WTC11 (cell line): ENCODE measurements around the gene MMP23B. TPM values are rescaled to one million over a fixed set of nuclear protein-coding genes. Genes with fewer than 3 reads are reported as not detected.

Experiments
- ATAC-seq: fragments of 200-7000 bp; cut with Tn5 transposase; 2 replicates; pipeline ENCODE4 v1.10.0; 2021; ENCODE audit warnings: mild to moderate bottlenecking, moderate library complexity
- CTCF ChIA-PET: fragments of 300-600 bp; sonication (Branson Sonifier 250); formaldehyde crosslinking; loops from one replicate; lab custom pipeline; 2021; ENCODE audit warnings: antibody characterized with exemption; lab: Charles Lee
- POLR2A ChIA-PET: fragments of 350-600 bp; sonication (Branson Sonifier 250); formaldehyde crosslinking; loops from one replicate; lab custom pipeline; 2021; ENCODE audit warnings: antibody characterized with exemption; lab: Charles Lee
- DNase-seq: peaks from one replicate; pipeline ENCODE4 v3.0.0; 2021; ENCODE audit warnings: low spot score
- H3K27ac Mint-ChIP-seq: 2 replicates; pipeline ENCODE4 v1.8.0; 2021; ENCODE audit warnings: mixed read lengths
- H3K27me3 Mint-ChIP-seq: 2 replicates; pipeline ENCODE4 v1.8.0; 2021; ENCODE audit warnings: low read depth, mild to moderate bottlenecking, moderate library complexity, mixed read lengths
- H3K36me3 Mint-ChIP-seq: 2 replicates; pipeline ENCODE4 v1.8.0; 2021; ENCODE audit warnings: mixed read lengths
- H3K4me1 Mint-ChIP-seq: 2 replicates; pipeline ENCODE4 v1.8.0; 2022; ENCODE audit warnings: mixed read lengths
- H3K4me3 Mint-ChIP-seq: 2 replicates; pipeline ENCODE4 v1.8.0; 2021; ENCODE audit warnings: mild to moderate bottlenecking, moderate library complexity, mixed read lengths
- H3K9me3 Mint-ChIP-seq: 2 replicates; pipeline ENCODE4 v1.8.0; 2021; ENCODE audit warnings: mixed read lengths
- CREM ChIP-seq: sonication (generic); formaldehyde crosslinking; IDR thresholded peaks from 2 replicates; pipeline ENCODE4 v1.8.1; 2022; ENCODE audit warnings: mild to moderate bottlenecking, missing genetic modification reagents, moderate library complexity
- E2F1 ChIP-seq: sonication (generic); formaldehyde crosslinking; IDR thresholded peaks from 2 replicates; pipeline ENCODE4 v1.8.0; 2022; ENCODE audit warnings: mild to moderate bottlenecking, missing genetic modification reagents
- ERG ChIP-seq: fragments of 250-450 bp; sonication (Bioruptor Pico); IDR thresholded peaks from 2 replicates; pipeline ENCODE4 v1.8.0; 2021; ENCODE audit warnings: mild to moderate bottlenecking
- JUN ChIP-seq: sonication (generic); formaldehyde crosslinking; IDR thresholded peaks from 2 replicates; pipeline ENCODE4 v1.8.0; 2023; ENCODE audit warnings: mild to moderate bottlenecking, missing genetic modification reagents
- KAT7 ChIP-seq: sonication (generic); formaldehyde crosslinking; IDR thresholded peaks from 2 replicates; pipeline ENCODE4 v1.8.1; 2023; ENCODE audit warnings: missing genetic modification reagents, mild to moderate bottlenecking, borderline replicate concordance
- NR1H2 ChIP-seq: sonication (generic); formaldehyde crosslinking; IDR thresholded peaks from 2 replicates; pipeline ENCODE4 v1.9.0; 2021; ENCODE audit warnings: mild to moderate bottlenecking, moderate library complexity, missing genetic modification reagents
- OVOL2 ChIP-seq: fragments of 250-450 bp; sonication (Bioruptor Pico); IDR thresholded peaks from 2 replicates; pipeline ENCODE4 v1.9.0; 2021; ENCODE audit warnings: mild to moderate bottlenecking, borderline replicate concordance
- PRDM15 ChIP-seq: sonication (generic); formaldehyde crosslinking; IDR thresholded peaks from 2 replicates; pipeline ENCODE4 v1.8.0; 2022; ENCODE audit warnings: missing genetic modification reagents
- PRRX2 ChIP-seq: fragments of 250-450 bp; sonication (Bioruptor Pico); IDR thresholded peaks from 2 replicates; pipeline ENCODE4 v1.8.0; 2021; ENCODE audit warnings: mild to moderate bottlenecking
- RELA ChIP-seq: sonication (generic); formaldehyde crosslinking; IDR thresholded peaks from 2 replicates; pipeline ENCODE4 v1.8.1; 2022; ENCODE audit warnings: missing genetic modification reagents, mild to moderate bottlenecking, borderline replicate concordance
- TCF7 ChIP-seq: sonication (generic); formaldehyde crosslinking; IDR thresholded peaks from 2 replicates; pipeline ENCODE4 v1.8.0; 2022; ENCODE audit warnings: mild to moderate bottlenecking, low read depth, missing genetic modification reagents, moderate library complexity
- TP53 ChIP-seq: sonication (generic); formaldehyde crosslinking; IDR thresholded peaks from 2 replicates; pipeline ENCODE4 v1.8.1; 2023; ENCODE audit warnings: mild to moderate bottlenecking, missing genetic modification reagents
- ZBTB43 ChIP-seq: sonication (generic); formaldehyde crosslinking; IDR thresholded peaks from 2 replicates; pipeline ENCODE4 v1.8.1; 2023; ENCODE audit warnings: mild to moderate bottlenecking, missing genetic modification reagents
- ZNF219 ChIP-seq: sonication (generic); formaldehyde crosslinking; IDR thresholded peaks from 2 replicates; pipeline ENCODE4 v1.8.0; 2023; ENCODE audit warnings: missing genetic modification reagents, mild to moderate bottlenecking, borderline replicate concordance
- ZSCAN18 ChIP-seq: fragments of 250-450 bp; sonication (Bioruptor Pico); IDR thresholded peaks from 2 replicates; pipeline ENCODE4 v2.1.2; 2022; ENCODE audit warnings: mild to moderate bottlenecking, moderate library complexity
- total RNA-seq: library from RNA; stranded (reverse); gene quantifications from 3 replicates; pipeline ENCODE4 v1.2.3, GENCODE V29; 2021
- TF ChIP-seq, protein P1 (sequence below): sonication (generic); formaldehyde crosslinking; IDR thresholded peaks from 2 replicates; pipeline ENCODE4 v1.8.0; 2023; ENCODE audit warnings: mild to moderate bottlenecking, missing genetic modification reagents
- TF ChIP-seq, protein P2 (sequence below): sonication (generic); formaldehyde crosslinking; IDR thresholded peaks from 2 replicates; pipeline ENCODE4 v1.8.1; 2023; ENCODE audit warnings: mild to moderate bottlenecking, missing genetic modification reagents, moderate library complexity
- TF ChIP-seq, protein P3 (sequence below): sonication (generic); formaldehyde crosslinking; IDR thresholded peaks from 2 replicates; pipeline ENCODE4 v1.8.1; 2023; ENCODE audit warnings: mild to moderate bottlenecking, moderate library complexity, missing genetic modification reagents

MMP23B gene
- total RNA-seq, 1 experiment from 2014 or later: 20.0 TPM

DNA sequence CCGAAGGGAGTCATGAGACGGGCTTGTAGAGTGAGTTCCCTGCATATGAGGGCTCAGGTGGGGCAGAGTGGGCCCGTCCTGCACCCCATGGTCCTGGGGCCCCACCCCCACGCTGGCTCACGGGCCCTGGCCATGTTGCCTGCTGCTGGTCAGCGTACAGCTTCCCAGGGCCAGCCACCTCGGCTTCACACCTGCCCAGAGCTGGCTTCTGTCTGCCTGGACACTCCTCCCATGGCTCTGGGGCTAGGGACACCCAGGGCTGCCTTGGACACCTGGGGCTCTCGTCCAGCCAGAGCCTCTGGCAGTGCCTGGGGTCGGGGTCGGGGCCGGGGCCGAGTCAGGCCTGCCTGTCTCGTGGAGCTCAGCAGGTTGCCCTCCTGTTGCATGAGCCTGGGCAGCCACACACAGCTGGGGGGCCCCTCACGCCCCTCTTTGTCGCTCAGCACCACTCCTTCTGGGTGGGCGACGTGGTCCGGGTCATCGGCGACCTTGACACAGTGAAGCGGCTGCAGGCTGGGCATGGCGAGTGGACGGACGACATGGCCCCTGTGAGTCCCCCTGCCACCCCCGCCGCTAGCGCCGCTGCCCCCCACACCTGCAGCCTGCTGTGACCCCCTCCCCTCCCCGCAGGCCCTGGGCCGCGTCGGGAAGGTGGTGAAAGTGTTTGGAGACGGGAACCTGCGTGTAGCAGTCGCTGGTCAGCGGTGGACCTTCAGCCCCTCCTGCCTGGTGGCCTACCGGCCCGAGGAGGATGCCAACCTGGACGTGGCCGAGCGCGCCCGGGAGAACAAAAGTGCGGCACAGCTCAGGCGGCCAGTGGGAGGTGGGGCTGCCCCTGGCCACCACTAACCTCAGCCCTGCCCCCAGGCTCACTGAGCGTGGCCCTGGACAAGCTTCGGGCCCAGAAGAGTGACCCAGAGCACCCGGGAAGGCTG is 5.5 kb upstream of the MMP23B start:
- POLR2A ChIA-PET: no interaction called here
- peaks cover 3% of the 10 kb centered on the region for H3K27me3 Mint-ChIP-seq
- H3K4me3 Mint-ChIP-seq: no peak overlapping the region
- CTCF ChIA-PET: interaction anchor here (0.8 kb wide), 1 partner anchor 11 kb away, joined by 3 read pairs; the partner anchor contains the start of gene MIB2
- no peaks in the 10 kb centered on the region for H3K9me3 Mint-ChIP-seq
- TF ChIP-seq, protein P1, sequence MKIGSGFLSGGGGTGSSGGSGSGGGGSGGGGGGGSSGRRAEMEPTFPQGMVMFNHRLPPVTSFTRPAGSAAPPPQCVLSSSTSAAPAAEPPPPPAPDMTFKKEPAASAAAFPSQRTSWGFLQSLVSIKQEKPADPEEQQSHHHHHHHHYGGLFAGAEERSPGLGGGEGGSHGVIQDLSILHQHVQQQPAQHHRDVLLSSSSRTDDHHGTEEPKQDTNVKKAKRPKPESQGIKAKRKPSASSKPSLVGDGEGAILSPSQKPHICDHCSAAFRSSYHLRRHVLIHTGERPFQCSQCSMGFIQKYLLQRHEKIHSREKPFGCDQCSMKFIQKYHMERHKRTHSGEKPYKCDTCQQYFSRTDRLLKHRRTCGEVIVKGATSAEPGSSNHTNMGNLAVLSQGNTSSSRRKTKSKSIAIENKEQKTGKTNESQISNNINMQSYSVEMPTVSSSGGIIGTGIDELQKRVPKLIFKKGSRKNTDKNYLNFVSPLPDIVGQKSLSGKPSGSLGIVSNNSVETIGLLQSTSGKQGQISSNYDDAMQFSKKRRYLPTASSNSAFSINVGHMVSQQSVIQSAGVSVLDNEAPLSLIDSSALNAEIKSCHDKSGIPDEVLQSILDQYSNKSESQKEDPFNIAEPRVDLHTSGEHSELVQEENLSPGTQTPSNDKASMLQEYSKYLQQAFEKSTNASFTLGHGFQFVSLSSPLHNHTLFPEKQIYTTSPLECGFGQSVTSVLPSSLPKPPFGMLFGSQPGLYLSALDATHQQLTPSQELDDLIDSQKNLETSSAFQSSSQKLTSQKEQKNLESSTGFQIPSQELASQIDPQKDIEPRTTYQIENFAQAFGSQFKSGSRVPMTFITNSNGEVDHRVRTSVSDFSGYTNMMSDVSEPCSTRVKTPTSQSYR: no peak
- TF ChIP-seq TCF7 (CRISPR knock-in tag): no peak
- no peak for TF ChIP-seq TP53 (CRISPR knock-in tag)
- no peak for TF ChIP-seq CREM (CRISPR knock-in tag)
- TF ChIP-seq, protein P2, sequence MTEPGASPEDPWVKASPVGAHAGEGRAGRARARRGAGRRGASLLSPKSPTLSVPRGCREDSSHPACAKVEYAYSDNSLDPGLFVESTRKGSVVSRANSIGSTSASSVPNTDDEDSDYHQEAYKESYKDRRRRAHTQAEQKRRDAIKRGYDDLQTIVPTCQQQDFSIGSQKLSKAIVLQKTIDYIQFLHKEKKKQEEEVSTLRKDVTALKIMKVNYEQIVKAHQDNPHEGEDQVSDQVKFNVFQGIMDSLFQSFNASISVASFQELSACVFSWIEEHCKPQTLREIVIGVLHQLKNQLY: no peak
- H3K36me3 Mint-ChIP-seq: no peaks in the 10 kb centered on the region
- H3K27ac Mint-ChIP-seq: no peak overlapping the region
- DNase-seq (no peak), ATAC-seq (no peak)
- H3K4me1 Mint-ChIP-seq: peaks cover 2% of the 10 kb centered on the region; the same call in 1 of the 2 replicates

- DNase-seq: no peak
- Mint-ChIP-seq H3K27ac (no peak overlapping the region), H3K27me3 (peaks cover 6% of the 10 kb centered on the region), H3K36me3 (no peaks in the 10 kb centered on the region), H3K4me1 (peaks cover 2% of the 10 kb centered on the region; the same call in 1 of the 2 replicates), H3K4me3 (no peak overlapping the region), H3K9me3 (no peaks in the 10 kb centered on the region)
- ATAC-seq: no peak
- ChIA-PET POLR2A (no interaction called here), CTCF (interaction anchor here (1.6 kb wide), 1 partner anchor 39 kb away, joined by 6 read pairs; no protein-coding TSS in a partner anchor)
- no peak for TF ChIP-seq ERG (CRISPR knock-in tag)
- no peak for TF ChIP-seq KAT7
- no peak for TF ChIP-seq JUN (CRISPR knock-in tag)
- TF ChIP-seq ZNF219 (CRISPR knock-in tag): no peak
- no peak for TF ChIP-seq OVOL2 (CRISPR knock-in tag)
- no peak for TF ChIP-seq NR1H2 (CRISPR knock-in tag)
- TF ChIP-seq PRRX2 (CRISPR knock-in tag): no peak
- TF ChIP-seq, protein P3, sequence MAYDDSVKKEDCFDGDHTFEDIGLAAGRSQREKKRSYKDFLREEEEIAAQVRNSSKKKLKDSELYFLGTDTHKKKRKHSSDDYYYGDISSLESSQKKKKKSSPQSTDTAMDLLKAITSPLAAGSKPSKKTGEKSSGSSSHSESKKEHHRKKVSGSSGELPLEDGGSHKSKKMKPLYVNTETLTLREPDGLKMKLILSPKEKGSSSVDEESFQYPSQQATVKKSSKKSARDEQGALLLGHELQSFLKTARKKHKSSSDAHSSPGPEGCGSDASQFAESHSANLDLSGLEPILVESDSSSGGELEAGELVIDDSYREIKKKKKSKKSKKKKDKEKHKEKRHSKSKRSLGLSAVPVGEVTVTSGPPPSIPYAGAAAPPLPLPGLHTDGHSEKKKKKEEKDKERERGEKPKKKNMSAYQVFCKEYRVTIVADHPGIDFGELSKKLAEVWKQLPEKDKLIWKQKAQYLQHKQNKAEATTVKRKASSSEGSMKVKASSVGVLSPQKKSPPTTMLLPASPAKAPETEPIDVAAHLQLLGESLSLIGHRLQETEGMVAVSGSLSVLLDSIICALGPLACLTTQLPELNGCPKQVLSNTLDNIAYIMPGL (CRISPR knock-in tag): no peak
- no peak for TF ChIP-seq PRDM15 (CRISPR knock-in tag)
- TF ChIP-seq E2F1 (CRISPR knock-in tag): no peak
- no peak for TF ChIP-seq RELA (CRISPR knock-in tag)
- TF ChIP-seq ZSCAN18: no peak
- TF ChIP-seq ZBTB43 (CRISPR knock-in tag): no peak
Observed at GRCh38 chr1:1627261-1627828, 4.6 kb upstream of the MMP23B start.
